ENCODE measurements around the gene NUDT8.

The NUDT8 gene

DNA sequence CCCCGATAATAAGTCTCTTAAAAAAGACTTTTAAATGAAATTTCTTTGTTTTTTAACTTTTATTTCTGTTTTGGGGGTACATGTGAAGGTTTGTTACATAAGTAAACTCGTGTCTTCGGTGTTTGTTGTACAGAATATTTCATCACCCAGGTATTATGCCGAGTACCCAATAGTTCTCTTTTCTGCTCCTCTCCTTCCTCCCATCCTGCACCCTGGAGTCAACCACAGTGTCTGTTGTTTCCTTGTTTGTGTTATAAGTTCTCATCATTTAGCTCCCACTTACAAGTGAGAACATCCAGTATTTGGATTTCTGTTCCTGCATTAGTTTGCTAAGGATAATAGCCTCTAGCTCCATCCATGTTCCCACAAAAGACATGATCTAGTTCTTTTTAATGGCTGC lies 47.7 kb downstream of the NUDT8 start:
- TF ChIP-seq CTCF (IDR thresholded peaks at IDR 0.05; ENCODE audit: low read depth, low read length) = no peak
- no peak overlapping the region for H3K4me3 ChIP-seq (ENCODE audit: low read depth, low read length)

GRCh38 chr11:67581469-67581868 lies 48.3 kb downstream of the NUDT8 start:
- H3K4me3 ChIP-seq (ENCODE audit: low read depth, low read length) = no peak overlapping the region
- no peak for TF ChIP-seq CTCF (IDR thresholded peaks at IDR 0.05; ENCODE audit: low read depth, low read length)

DNA sequence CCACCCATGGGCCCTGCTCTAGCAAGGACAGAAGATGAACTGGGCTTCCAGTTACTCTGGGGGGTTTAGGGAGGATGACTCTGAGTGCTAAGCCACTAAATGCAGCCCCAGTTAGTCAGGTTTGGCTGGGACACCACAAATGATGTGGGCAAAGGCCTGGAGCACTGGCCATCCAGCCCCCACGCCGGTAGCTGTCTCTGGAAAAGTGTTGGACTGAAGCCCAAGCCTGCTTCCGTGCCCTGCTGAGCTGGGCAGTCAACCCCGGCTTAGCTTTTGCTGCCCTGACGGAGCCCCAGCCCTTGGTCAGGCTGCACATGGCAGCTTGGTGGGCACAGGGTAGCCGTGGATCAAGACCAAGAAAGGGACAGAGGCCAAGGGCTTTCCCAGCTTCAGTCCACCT lies 51.8 kb downstream of the NUDT8 start:
- H3K4me3 ChIP-seq (ENCODE audit: low read depth, low read length) = no peak overlapping the region
- no peak for TF ChIP-seq CTCF (IDR thresholded peaks at IDR 0.05; ENCODE audit: low read depth, low read length)

Measured in WI38 (cell line).